ENCODE data around the gene LHX1.

Gene LHX1

GRCh38 chr17:36937959-36938565, 787 bp downstream of the LHX1 start:
- DNase-seq, result no peak

- DNase-seq, result no peak
These were observed 1.3 kb downstream of the LHX1 start for GRCh38 chr17:36938566-36939051.

GRCh38 chr17:36939052-36939801, 2.0 kb downstream of the LHX1 start:
- DNase-seq, result no peak

GRCh38 chr17:36939802-36940312, 2.6 kb downstream of the LHX1 start:
- no peak for DNase-seq

GRCh38 chr17:36940313-36941264, 3.3 kb downstream of the LHX1 start:
- no peak for DNase-seq

- no peak for DNase-seq
These were observed 4.2 kb downstream of the LHX1 start for GRCh38 chr17:36941265-36942010.

GRCh38 chr17:36942019-36942599, 4.8 kb downstream of the LHX1 start:
- DNase-seq, result no peak

- DNase-seq, result no peak
These were observed 5.4 kb downstream of the LHX1 start for GRCh38 chr17:36942631-36943125.

GRCh38 chr17:36943250-36944191, 6.2 kb downstream of the LHX1 start:
- DNase-seq, result no peak

GRCh38 chr17:36944553-36944952, 7.3 kb downstream of the LHX1 start:
- DNase-seq, result no peak

- no peak for DNase-seq
These were observed 7.9 kb downstream of the LHX1 start for GRCh38 chr17:36945140-36945539.

- DNase-seq, result no peak
These were observed 8.9 kb downstream of the LHX1 start for GRCh38 chr17:36945959-36946725.

- no peak for DNase-seq
These were observed 9.4 kb downstream of the LHX1 start for GRCh38 chr17:36946726-36947091.

- DNase-seq, result peak in 1 of 56 donors; percentile 48
These were observed 10.8 kb downstream of the LHX1 start for GRCh38 chr17:36947922-36948716.

GRCh38 chr17:36948717-36949460, 11.6 kb downstream of the LHX1 start, which contains the start of gene AATF:
Gene AATF, plus strand, starts transcription at chr17:36948954. Its CDS starts 172 bp downstream, at chr17:36949126.
- peak; percentile 53 to 99 (median 91) for DNase-seq

GRCh38 chr17:36949461-36949927, 12.2 kb downstream of the LHX1 start:
- no peak for DNase-seq

All from nucleus accumbens (tissue), 56 donors.